ENCODE results near the gene HLA-DRA.

DNA sequence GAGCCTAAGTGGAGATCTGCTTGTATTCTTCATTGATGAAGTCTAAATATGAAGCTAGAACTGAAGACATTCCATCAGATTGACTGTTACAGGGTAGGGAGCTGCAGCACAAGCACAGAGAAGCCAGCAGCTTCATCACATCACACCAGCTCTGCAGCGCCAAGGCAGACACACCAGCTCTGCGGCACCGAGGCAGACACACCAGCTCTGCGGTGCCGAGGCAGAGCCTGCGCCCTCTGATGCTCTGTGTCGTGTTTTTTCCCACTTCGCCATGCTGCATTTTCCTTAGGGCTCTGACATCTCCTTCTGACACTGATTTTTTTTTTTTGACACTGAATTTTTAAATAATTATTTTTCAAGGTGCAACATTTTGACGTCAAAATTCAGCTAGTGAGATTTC, 33.5 kb upstream of the HLA-DRA start:
- TF ChIP-seq, protein P1, sequence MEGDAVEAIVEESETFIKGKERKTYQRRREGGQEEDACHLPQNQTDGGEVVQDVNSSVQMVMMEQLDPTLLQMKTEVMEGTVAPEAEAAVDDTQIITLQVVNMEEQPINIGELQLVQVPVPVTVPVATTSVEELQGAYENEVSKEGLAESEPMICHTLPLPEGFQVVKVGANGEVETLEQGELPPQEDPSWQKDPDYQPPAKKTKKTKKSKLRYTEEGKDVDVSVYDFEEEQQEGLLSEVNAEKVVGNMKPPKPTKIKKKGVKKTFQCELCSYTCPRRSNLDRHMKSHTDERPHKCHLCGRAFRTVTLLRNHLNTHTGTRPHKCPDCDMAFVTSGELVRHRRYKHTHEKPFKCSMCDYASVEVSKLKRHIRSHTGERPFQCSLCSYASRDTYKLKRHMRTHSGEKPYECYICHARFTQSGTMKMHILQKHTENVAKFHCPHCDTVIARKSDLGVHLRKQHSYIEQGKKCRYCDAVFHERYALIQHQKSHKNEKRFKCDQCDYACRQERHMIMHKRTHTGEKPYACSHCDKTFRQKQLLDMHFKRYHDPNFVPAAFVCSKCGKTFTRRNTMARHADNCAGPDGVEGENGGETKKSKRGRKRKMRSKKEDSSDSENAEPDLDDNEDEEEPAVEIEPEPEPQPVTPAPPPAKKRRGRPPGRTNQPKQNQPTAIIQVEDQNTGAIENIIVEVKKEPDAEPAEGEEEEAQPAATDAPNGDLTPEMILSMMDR (IDR thresholded peaks at IDR 0.05; ENCODE audit: low read depth, low read length) = no peak
- TF ChIP-seq EZH2phosphoT487 (IDR thresholded peaks at IDR 0.05; ENCODE audit: low read depth) = no peak

Measured in OCI-LY3 (cell line).